H4 (cell line): ENCODE measurements around the gene DGKD. TPM values are rescaled to one million over a fixed set of nuclear protein-coding genes. Genes with fewer than 3 reads are reported as not detected.

ENCODE experiments used
- DNase-seq: peaks from one replicate; pipeline ENCODE4 v3.0.0-alpha.2; 2015; ENCODE audit warnings: low spot score
- total RNA-seq: library from RNA; depleted of rRNA; stranded (reverse); fragments of >200 nt; shearing (Covaris generic); gene quantifications from 2 replicates; pipeline ENCODE4 v1.2.3, GENCODE V29; 2014

Gene DGKD
- total RNA-seq, 1 experiment from 2014 or later = 34.3 TPM

- no peak for DNase-seq
Measured at GRCh38 chr2:233460726-233461441, 106.6 kb downstream of the DGKD start.

DNA sequence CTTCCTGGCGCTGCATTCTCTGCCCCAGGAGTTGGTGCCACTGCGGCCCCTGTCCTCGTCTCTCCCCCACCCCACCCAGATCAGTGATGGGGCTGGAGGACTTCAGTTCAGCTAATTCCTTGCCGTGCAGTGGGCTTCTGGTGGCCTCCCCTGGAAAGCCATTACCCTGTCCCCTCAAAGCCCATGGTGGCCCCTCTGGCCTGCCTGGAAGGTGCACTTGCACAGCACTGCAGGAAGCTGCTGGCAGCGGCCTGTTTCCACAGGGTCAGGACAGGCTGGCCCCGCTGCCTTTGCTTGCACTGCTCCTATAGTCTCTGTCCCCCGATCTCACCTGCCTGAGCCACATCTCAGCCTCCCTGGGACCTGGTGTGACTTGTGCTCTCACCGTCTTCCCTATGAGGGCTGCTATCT lies 107.2 kb downstream of the DGKD start:
- no peak for DNase-seq

DNA sequence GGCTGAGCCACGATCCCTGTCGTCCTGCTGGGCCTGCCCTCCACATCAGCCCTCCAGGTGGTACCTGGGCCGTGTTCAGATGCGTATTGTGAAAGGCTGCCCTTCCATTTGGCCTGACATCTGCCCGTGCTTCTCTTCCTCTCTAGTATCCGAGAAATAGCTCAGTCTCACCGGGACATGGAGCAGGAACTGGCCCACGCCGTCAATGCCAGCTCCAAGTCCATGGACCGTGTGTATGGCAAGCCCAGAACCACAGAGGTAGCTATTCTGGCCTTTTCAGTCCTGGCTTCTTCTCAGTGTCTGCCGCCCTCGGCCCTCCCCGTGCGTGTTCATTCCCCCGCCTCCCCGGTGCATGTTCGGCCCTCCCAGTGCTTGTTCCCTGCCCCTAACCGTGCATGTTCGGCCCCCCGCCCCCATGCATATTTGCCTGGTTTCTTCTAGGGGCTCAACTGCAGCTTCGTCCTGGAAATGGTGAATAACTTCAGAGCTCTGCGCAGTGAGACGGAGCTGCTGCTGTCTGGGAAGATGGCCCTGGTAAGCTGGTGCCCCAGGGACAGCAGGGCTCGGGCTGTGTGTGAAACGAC lies 108.0 kb downstream of the DGKD start:
- no peak for DNase-seq

DNA sequence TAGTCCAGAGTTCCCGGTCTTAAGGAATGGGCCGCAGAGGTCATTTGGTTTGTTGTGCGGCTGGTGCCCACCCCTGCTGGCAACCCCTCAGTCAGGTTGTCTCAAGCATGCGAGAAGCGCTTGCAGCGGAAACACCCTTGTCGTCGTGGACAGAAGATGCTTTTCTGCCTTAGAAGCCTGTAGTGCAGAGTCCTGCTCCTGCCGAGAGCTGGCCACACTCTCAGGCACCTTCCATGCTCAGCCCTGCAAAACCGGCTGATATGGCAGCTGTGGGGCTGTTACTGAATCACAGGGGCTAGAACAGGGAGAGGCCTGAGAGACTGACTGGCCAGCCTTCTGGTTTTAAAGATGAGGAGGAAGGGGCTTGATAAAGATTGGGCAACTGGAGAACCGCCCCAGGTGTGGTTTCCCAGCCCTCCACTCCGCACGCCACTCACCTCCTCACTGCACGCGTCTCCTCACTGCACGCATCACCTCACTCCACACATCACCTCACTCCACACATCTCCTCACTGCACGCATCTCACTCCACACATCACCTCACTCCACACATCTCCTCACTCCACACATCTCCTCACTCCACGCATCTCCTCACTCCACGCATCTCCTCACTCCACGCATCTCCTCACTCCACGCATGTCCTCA lies 108.7 kb downstream of the DGKD start:
- DNase-seq = no peak

DNA sequence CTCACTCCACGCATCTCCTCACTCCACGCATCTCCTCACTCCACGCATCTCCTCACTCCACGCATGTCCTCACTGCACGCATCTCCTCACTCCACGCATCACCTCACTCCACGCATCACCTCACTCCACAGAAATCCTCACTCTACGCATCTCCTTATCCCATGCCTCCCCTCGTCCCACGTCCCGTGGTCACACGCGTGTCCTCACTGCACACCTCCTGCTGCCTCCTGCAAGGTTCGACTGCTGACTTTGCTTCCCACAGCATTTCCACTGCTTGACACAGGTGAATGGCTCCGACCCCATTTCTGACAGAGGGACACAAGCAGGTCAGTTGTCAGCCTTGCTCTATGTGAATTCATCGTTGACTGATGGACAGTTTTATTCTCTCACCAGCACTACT lies 109.3 kb downstream of the DGKD start:
- no peak for DNase-seq

DNA sequence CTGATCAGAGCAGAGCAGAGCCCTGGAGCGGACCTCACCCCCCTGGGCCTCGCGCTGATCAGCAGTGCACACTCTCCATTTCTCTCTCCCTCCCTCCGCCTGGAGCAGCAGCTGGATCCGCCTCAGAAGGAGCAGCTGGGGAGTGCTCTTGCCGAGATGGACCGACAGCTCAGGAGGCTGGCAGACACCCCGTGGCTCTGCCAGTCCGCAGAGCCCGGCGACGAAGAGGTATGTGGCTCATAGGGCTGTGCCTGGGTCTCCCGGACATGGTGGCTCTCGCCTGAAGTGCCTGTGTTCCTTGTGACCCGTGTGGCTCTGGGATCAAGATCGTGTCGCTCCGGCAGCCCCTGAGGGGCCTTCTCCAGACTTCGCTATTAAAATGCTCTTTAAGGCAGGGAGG lies 109.8 kb downstream of the DGKD start:
- DNase-seq = no peak

DNA sequence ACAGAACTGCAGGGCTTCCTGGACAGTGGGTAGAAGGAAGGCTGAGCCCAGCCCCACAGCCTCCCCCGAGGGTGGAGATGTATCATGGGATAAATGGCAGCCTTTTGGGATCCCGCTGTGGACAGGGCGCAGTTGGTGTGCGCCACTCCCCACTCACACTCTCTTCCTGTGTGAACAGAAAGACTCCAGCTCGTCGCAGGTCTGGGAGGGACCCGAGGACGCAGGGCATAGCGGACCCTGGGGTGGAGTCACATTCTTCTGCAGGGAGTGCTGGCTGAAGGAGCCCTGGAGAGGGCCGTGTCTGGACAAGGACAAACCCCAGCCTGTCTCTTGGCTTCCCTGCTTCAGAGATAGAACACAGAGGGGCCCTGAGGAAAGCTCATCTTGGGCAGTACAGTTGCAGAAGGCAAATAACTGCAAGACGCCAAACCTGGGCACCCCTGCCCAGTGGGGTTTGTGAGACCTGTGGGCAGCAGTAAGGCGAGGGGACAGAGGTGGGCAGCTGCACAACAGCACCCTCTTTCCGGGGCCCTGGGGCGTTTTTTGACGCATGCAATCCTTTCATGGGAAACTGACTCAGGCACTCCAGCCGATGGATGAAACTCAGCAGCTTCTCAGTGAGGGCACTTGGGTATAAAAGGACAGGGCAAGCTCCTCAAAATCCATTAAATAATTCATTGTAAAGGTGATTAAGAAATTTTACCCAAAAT lies 110.4 kb downstream of the DGKD start:
- DNase-seq = no peak

DNA sequence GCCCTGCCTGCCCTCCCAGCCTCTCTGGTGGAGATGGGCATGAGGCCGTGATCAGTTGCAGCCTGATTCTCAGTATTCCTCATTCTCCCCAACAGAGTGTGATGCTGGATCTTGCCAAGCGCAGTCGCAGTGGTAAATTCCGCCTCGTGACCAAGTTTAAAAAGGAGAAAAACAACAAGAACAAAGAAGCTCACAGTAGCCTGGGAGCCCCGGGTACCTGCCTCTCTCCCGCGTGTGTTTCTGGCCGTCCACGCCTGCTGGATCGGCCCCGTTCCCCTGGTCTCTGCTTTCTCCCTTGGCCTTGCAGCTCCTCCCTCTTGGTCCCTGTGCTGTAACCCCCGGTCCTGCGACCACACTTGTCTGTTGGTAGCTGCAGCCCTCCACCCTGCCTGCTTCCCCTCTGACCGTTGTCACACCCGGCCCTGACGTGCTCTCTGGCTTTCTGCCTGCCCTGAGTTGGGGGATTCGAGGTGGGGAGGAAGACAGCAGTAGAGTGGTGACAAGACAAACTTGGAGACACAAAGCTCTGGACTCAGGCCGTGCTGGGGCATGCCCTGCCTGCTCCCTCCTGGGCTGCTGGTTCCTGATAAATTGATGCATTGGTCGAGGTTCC lies 112.8 kb downstream of the DGKD start:
- no peak for DNase-seq

GRCh38 chr2:233468047-233468740 lies 113.9 kb downstream of the DGKD start:
- DNase-seq = no peak

GRCh38 chr2:233468741-233469110 lies 114.4 kb downstream of the DGKD start:
- DNase-seq = no peak

DNA sequence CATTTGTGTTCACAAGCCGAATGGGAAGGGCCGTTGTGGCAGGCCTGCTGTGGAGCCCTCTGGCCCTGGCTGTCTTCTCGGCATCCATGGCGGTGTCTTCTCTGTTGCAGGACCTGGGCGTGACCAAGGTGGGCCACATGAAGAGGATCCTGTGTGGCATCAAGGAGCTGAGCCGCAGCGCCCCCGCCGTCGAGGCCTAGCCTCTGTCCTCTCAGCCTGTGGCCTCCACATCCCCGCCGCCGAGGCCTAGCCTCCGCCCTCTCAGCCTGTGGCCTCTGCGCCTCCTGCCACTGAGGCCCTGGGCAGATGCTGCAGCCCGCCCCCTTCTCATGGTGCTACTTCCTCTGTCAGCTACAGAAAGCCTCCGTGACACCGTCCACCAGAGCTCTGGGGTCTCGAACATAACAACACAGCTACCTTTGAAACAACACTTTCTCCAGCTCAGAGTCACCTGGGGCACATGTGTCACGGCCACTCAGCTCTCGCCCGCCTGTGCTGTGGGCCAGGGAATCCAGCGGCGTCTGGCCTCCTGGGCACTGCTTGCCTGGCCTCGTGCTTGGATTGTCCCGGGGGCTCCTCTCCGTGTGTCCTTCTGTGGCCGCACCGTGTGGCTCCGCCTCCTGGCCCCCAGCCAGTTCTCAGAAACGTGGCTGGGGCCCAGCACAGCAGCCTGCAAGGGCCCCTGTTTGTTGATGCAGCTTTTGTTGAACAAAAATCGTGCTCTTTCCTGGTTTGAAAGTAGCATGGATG lies 115.1 kb downstream of the DGKD start:
- DNase-seq = no peak

- no peak for DNase-seq
Measured at GRCh38 chr2:233470011-233470687, 115.9 kb downstream of the DGKD start.

- DNase-seq = no peak
Measured at GRCh38 chr2:233470839-233471238, 116.5 kb downstream of the DGKD start.

DNA sequence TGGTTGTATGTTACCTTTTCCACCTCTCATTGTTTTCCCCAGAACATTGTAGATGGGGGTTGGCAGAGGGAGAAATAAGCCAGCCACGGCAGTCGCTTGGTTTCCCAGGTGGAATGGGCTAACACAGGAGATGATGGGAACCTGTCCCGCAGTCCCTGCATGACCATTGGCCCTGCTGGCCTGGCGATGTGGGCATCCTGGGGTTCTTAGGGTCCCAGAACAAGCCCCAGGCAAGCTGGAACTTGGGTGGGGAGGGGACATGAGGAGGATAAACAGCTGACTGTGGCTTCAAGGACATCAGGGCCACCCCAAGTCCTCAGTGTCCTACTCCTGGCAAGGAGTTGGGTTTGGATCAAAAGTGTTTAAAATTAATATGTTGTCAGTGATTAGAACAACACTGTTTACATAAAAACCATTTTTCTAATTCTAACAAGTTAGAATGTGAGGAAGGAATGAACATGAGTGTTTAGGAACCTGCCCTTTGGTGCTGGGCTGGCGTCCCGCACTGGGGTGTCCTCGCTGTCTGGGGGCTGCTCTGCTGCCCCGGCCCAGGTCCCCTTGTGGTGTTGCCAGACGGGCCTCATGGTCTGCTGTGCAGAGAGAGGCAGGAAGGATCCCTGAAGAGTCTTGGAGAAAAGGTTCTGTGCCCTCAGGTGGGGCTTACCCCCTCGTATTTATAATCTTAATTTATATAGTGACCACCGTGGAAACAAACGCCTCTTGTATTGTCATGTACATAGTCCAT lies 117.2 kb downstream of the DGKD start:
- DNase-seq = no peak

DNA sequence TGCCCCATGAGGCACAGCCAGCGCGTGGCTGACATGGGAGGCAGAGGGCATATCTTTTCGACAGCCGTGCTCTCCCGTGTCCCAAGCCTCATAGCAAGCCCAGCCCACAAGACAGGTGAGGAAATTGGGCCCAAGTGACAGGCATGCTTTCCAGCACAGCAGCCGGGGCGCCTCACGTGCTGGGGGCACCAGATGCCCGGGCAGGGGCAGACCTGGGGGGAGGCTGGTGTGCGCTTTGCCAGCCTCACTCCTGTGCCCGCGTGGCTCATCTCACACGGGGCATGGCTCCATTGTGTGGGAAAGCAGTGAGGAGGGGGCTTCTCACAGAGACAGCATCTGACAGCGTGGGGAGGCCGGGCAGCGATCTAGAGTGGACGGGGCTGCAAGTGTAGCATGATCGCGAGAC lies 119.1 kb downstream of the DGKD start:
- DNase-seq = no peak

- DNase-seq = no peak
Measured at GRCh38 chr2:233473878-233474277, 119.6 kb downstream of the DGKD start.

DNA sequence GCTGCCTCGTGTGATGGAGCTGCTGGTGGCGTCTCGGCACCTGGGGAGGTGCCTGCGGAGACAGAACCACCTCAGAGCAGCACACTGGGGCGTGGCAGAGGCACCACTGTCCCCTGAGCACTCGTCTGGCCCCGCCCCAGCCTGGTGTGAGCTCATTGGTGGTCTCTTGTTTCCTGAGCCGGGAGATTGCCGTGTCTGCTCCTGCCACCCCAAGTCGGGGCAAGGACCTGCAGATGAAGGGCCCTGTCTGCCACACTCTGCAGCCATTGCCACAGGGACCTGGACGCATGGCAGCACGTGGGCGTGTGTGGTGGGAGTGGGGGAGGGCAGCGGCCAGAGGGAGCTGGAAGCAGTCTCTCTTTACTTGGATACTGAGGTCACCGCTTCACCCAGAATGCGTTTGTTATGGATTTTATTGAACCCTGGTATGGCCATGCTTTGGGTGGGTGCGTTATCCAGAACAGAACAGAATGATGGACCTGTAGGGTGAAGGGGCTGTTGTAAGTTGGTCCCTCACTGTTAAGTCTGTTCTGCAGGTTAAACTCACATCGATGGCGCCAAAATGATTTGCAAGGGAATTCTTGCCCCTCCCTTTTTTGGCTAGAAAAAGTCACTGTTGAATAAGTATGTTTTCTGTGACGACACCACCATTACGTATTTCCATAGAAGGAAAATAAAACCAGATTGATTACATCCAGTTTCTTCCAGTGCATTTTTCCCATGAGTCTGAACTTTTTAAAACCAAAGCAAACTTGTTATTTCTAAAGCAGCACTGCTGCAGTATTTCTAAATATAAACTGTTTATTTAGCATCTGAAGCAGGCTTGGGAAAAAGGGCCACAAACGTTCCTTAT lies 120.2 kb downstream of the DGKD start:
- no peak for DNase-seq

- DNase-seq = no peak
Measured at GRCh38 chr2:233476063-233476410, 121.7 kb downstream of the DGKD start.
